ENCODE results near the gene DNAJC16. TPM values are rescaled to one million over a fixed set of nuclear protein-coding genes. Genes with fewer than 3 reads are reported as not detected.
"Not testable (repeated sequence)": the region's sequence is repeated elsewhere in the genome, so short reads cannot be mapped to it uniquely, and the experiment has no call there.

DNAJC16 gene
- total and polyA plus RNA-seq, 9 donors: 10.6 to 16.5 (median 12.5) TPM

DNA sequence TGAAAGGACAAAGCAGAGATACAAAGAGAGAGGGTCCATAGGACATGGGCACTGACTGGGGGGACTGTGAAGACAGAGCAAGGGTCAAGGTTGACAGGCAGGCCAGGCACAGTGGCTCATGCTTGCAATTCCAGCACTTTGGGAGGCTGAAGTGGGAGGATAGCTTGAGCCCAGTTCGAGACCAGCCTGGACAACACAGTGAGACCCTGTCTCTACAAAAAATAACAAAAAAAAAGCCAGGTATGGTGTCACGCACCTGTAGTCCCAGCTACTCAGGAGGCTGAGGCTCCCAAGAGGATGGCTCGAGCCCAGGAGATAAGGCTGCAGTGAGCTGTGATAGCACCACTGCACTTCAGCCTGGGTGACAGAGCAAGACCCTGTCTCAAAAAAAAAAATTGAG lies 7.0 kb upstream of the DNAJC16 start:
- WGBS (ENCODE audit: insufficient coverage): 79% methylated on average over 3 of the region's 3 CpGs
- peaks cover 10% of the 10 kb centered on the region for H3K4me1 ChIP-seq (ENCODE audit: control insufficient read depth, insufficient read depth, low read length)
- H3K27me3 ChIP-seq (ENCODE audit: control insufficient read depth, insufficient read depth, low read length): no peaks in the 10 kb centered on the region
- H3K36me3 ChIP-seq (ENCODE audit: control insufficient read depth, insufficient read depth, low read length): peaks cover 18% of the 10 kb centered on the region
- H3K4me3 ChIP-seq (ENCODE audit: low read length): no peak overlapping the region
- no peak overlapping the region for H3K27ac ChIP-seq (ENCODE audit: low read length)
- no peaks in the 10 kb centered on the region for H3K9me3 ChIP-seq (replicated peaks; ENCODE audit: control insufficient read depth, low read depth, low read length)
- DNase-seq: no peak

DNA sequence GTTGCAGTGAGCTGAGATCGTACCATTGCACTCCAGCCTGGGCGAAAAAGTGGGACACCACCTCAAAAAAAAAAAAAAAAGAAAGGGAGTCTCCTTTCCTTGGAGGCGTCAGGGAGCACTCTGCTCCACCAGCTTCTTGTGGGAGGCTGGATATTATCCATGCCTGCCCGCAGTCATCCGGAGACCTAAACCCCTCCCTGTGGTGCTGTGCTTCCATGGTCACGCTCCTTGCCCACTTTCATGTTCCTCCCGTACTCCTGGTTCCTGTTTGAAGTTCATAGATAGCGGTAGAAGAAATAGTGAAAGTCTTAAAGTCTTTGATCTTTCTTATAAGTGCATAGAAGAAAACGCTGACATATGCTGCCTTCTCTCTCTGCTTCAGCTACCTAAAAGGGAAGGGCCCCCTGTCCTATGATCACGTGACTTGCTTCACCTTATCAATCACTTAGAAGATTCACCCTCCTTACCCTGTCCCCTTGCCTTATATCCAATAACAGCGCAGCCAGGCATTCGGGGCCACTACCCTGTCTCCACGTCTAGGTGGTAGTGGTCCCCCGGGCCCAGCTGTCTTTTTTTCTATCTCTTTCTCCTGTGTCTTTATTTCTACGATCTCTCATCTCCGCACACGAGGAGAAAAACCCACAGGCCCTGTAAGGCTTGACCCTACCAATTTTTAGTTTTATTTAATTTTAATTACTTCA lies 5.3 kb upstream of the DNAJC16 start:
- Histone ChIP-seq H3K36me3 (ENCODE audit: control insufficient read depth, insufficient read depth, low read length) (peaks cover 16% of the 10 kb centered on the region), H3K4me1 (ENCODE audit: control insufficient read depth, insufficient read depth, low read length) (peaks cover 21% of the 10 kb centered on the region)
- WGBS (ENCODE audit: insufficient coverage): 92% methylated on average over 10 of the region's 17 CpGs
- not testable (repeated sequence) for H3K9me3 ChIP-seq (replicated peaks; ENCODE audit: control insufficient read depth, low read depth, low read length); H3K27ac ChIP-seq (ENCODE audit: low read length); DNase-seq; H3K27me3 ChIP-seq (ENCODE audit: control insufficient read depth, insufficient read depth, low read length); H3K4me3 ChIP-seq (ENCODE audit: low read length)

GRCh38 chr1:15522551-15522950 lies 4.1 kb upstream of the DNAJC16 start:
- no peaks in the 10 kb centered on the region for H3K27me3 ChIP-seq (ENCODE audit: control insufficient read depth, insufficient read depth, low read length)
- peaks cover 21% of the 10 kb centered on the region for H3K4me1 ChIP-seq (ENCODE audit: control insufficient read depth, insufficient read depth, low read length)
- H3K9me3 ChIP-seq (replicated peaks; ENCODE audit: control insufficient read depth, low read depth, low read length): no peaks in the 10 kb centered on the region
- H3K27ac ChIP-seq (ENCODE audit: low read length): no peak overlapping the region
- DNase-seq: peak; percentile 23
- H3K4me3 ChIP-seq (ENCODE audit: low read length): no peak overlapping the region
- H3K36me3 ChIP-seq (ENCODE audit: control insufficient read depth, insufficient read depth, low read length): peaks cover 4% of the 10 kb centered on the region
- WGBS (ENCODE audit: insufficient coverage): 100% methylated on average over 3 of the region's 4 CpGs

DNA sequence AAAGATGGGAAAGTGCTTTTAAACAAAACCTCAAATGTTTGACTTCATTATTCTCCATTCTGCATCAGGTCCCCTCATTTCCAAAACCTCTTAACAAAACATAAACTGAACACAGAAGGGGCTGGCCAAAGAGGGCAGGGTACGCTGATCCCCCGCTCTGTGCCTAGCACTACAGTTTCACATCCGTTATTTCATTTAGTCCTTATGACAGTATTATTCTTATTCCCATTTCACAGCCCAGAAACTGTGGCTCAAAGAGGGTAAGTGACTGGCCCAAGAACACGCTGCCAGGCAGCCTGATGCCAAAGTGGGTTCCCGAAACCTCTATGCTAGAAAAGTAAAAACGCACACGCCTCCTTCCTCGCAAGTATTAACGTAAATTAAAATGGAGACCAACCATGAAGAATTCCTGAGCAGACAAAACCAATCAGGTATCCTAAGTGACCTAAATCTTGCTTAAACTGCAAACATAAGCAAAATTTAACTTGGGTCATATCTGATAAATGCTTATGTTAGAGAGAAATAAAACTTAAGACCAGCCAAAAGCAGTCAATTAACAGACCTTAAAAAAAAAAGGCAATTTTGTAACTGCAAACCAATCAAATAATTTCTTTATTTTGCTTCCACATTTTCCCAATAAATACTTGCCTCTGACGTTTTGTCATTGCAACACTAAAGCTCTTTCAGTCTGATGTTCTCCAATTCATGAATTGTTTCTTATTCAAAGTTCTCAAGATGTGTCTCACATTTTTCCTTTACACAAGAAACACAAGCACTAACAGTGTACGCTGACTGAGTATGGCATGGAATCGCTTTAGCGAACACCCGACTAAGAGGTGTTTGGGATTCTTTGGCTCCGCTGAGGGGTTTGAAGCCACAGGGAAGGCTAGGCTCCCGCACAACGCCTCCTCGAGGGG lies 3.3 kb upstream of the DNAJC16 start:
- 44% methylated on average over 10 of the region's 18 CpGs for WGBS (ENCODE audit: insufficient coverage)
- peaks cover 21% of the 10 kb centered on the region for H3K4me1 ChIP-seq (ENCODE audit: control insufficient read depth, insufficient read depth, low read length)
- no peaks in the 10 kb centered on the region for H3K9me3 ChIP-seq (replicated peaks; ENCODE audit: control insufficient read depth, low read depth, low read length)
- H3K36me3 ChIP-seq (ENCODE audit: control insufficient read depth, insufficient read depth, low read length): no peaks in the 10 kb centered on the region
- no peaks in the 10 kb centered on the region for H3K27me3 ChIP-seq (ENCODE audit: control insufficient read depth, insufficient read depth, low read length)
- DNase-seq: peak; percentile 40
- peak overlapping the region; percentile 63 for H3K4me3 ChIP-seq (ENCODE audit: low read length)
- H3K27ac ChIP-seq (ENCODE audit: low read length): peak overlapping the region; percentile 92

DNA sequence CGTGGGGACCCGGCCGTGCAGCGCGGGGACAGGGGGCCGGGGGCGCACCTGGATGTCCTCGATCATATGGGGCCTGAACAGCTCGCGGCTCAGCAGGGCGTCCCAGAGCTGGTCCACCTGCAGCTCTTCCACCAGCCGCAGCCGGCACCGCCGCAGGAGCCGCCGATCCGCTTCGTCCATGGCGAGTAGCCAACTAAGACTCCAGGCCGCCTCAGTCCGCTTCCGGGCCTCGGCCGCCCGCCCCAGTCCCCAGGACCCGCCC lies 2.7 kb upstream of the DNAJC16 start, which contains the start of gene CASP9:
CASP9 (minus strand) TSS at position 195 of the 262 bp plus-strand sequence; CDS start at position 180, 15 bp downstream.
- no peaks in the 10 kb centered on the region for H3K9me3 ChIP-seq (replicated peaks; ENCODE audit: control insufficient read depth, low read depth, low read length)

DNA sequence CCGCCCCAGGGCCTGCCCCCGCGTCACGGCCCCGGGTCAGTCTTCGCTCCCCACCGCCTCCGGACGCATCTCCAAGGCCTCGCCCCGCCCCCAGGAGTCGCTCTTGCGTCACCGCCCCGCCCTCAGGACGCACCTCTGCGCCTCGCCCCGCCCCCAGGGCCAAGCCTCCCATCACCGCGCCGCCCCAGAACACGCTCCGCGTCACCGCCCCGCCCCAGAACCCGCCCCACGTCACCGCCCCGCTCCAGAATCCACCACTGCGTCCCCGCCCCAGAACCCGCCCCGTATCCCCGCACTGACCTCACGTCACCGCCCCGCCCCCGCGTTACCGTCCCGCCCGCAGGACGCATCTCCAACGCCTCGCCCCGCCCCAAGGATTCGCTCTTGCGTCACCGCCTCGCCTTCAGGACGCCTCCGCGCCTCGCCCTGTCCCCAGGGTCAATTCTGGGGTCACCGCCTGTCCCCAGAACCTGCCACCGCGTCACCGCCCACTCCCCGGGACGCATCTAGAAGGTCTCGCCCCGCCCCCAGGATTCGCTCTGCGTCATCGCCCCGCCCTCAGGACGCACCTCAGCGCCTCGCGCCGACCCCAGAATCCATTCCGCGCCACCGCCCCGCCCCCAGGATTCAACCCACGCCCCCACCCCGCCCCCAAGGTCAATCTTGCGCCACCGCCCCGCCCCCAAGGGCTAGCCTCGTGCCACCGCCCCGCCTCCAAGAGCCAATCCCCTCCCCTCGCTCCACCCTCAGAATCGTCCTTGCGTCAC lies 2.2 kb upstream of the DNAJC16 start:
- Histone ChIP-seq H3K9me3 (replicated peaks; ENCODE audit: control insufficient read depth, low read depth, low read length) (no peaks in the 10 kb centered on the region), H3K4me1 (ENCODE audit: control insufficient read depth, insufficient read depth, low read length) (peaks cover 21% of the 10 kb centered on the region), H3K27me3 (ENCODE audit: control insufficient read depth, insufficient read depth, low read length) (no peaks in the 10 kb centered on the region), H3K4me3 (ENCODE audit: low read length) (peak overlapping the region; percentile 71), H3K36me3 (ENCODE audit: control insufficient read depth, insufficient read depth, low read length) (peaks cover 2% of the 10 kb centered on the region), H3K27ac (ENCODE audit: low read length) (peak overlapping the region; percentile 100)
- 0% methylated on average over 64 of the region's 88 CpGs for WGBS (ENCODE audit: insufficient coverage)
- DNase-seq: peak; percentile 99

More for the DNA sequence above, 2.7 kb upstream of the DNAJC16 start, which contains the start of gene CASP9:
- no peaks in the 10 kb centered on the region for H3K27me3 ChIP-seq (ENCODE audit: control insufficient read depth, insufficient read depth, low read length)
- H3K4me3 ChIP-seq (ENCODE audit: low read length): peak within 1 kb of the TSS; percentile 71
- DNase-seq: no peak
- H3K27ac ChIP-seq (ENCODE audit: low read length): peak within 1 kb of the TSS; percentile 100
- under 1% methylated on average over 27 of the region's 27 CpGs for WGBS (ENCODE audit: insufficient coverage)
- H3K36me3 ChIP-seq (ENCODE audit: control insufficient read depth, insufficient read depth, low read length): peaks cover under 1% of the 10 kb centered on the region
- H3K4me1 ChIP-seq (ENCODE audit: control insufficient read depth, insufficient read depth, low read length): peaks cover 21% of the 10 kb centered on the region

DNA sequence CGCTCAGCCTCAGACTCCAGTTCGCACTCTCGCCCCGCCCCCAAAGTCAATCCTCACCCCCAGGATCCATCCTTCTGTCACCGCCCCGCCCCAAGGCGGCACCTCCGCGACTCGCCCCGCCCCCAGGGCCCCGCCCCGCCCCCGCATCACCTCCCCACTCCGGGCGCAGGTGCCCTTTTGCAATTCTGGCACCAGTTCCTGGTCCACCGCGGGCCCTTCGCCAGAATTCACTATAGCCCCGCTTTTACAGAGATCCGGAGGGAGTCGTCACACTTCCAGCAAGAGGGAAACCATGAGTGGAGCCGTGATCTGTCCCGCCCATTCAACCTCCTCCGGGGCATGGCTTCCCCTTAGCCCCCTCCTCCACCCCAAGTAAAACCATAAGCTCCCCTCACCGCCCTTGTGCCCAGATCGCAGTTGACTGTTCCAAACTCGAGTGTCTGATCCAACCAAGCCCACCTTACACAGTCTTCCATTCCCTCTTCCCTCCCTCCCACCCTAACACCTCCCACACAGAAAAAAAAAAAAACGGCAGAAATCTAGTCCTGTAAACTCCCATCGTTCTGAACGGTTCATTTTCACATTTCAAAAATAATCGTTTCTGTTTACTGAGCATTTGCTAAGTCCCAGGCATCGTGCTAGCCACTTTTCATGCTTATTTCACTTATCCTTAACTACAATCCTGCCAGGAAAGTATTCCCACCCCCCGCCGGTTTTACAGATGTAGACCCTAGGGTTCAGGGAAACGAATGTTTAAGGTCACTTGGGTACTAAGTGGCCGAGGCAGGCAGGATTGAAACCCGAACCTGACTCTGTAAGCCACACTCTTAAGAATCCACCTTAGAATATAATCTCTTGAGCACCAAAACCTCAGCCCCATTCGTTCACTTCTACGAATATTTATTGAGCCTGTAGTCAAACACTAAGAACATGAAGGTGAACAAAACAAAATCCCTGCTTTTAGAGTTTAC lies 1.3 kb upstream of the DNAJC16 start:
- peak overlapping the region; percentile 55 for H3K4me3 ChIP-seq (ENCODE audit: low read length)
- H3K4me1 ChIP-seq (ENCODE audit: control insufficient read depth, insufficient read depth, low read length): peaks cover 21% of the 10 kb centered on the region
- DNase-seq: peak; percentile 64
- no peaks in the 10 kb centered on the region for H3K9me3 ChIP-seq (replicated peaks; ENCODE audit: control insufficient read depth, low read depth, low read length)
- no peaks in the 10 kb centered on the region for H3K27me3 ChIP-seq (ENCODE audit: control insufficient read depth, insufficient read depth, low read length)
- H3K27ac ChIP-seq (ENCODE audit: low read length): peak overlapping the region; percentile 100
- H3K36me3 ChIP-seq (ENCODE audit: control insufficient read depth, insufficient read depth, low read length): peaks cover 3% of the 10 kb centered on the region
- 0% methylated on average over 24 of the region's 40 CpGs for WGBS (ENCODE audit: insufficient coverage)

DNA sequence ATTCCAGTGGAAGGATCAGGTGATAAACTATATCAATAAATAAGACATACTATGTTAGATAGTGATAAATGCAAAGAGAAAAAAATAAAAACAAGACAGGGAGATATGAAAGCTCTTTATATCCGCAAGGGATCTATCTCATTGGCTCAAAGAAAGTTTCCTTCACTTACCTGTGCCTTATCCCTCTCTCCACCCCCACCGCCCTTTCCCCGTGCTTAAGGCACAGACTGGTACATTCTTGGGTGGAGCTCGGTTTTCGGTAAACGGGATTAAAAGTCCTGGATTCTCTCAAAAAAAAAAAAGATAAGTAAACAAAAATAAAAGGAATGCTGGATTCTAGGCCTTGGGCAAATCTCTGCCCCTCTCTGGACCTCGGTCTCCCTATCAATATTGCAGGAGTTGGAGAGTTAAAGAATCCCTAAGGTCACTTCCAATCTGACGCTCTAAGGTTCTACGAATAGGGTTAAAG lies 593 bp upstream of the DNAJC16 start:
- H3K27ac ChIP-seq (ENCODE audit: low read length): peak overlapping the region; percentile 100
- H3K36me3 ChIP-seq (ENCODE audit: control insufficient read depth, insufficient read depth, low read length): peaks cover 10% of the 10 kb centered on the region
- no peak for DNase-seq
- peak overlapping the region; percentile 91 for H3K4me3 ChIP-seq (ENCODE audit: low read length)
- H3K27me3 ChIP-seq (ENCODE audit: control insufficient read depth, insufficient read depth, low read length): no peaks in the 10 kb centered on the region
- H3K9me3 ChIP-seq (replicated peaks; ENCODE audit: control insufficient read depth, low read depth, low read length): no peaks in the 10 kb centered on the region
- 0% methylated on average over 2 of the region's 9 CpGs for WGBS (ENCODE audit: insufficient coverage)
- peaks cover 21% of the 10 kb centered on the region for H3K4me1 ChIP-seq (ENCODE audit: control insufficient read depth, insufficient read depth, low read length)

GRCh38 chr1:15531003-15531402 lies 4.4 kb downstream of the DNAJC16 start:
- H3K36me3 ChIP-seq (ENCODE audit: control insufficient read depth, insufficient read depth, low read length): peaks cover 22% of the 10 kb centered on the region
- H3K27me3 ChIP-seq (ENCODE audit: control insufficient read depth, insufficient read depth, low read length): no peaks in the 10 kb centered on the region
- DNase-seq: no peak
- H3K4me3 ChIP-seq (ENCODE audit: low read length): no peak overlapping the region
- no peaks in the 10 kb centered on the region for H3K9me3 ChIP-seq (replicated peaks; ENCODE audit: control insufficient read depth, low read depth, low read length)
- no CpG with 5 or more reads among the region's 4 CpGs for WGBS (ENCODE audit: insufficient coverage)
- H3K27ac ChIP-seq (ENCODE audit: low read length): no peak overlapping the region
- peaks cover 3% of the 10 kb centered on the region for H3K4me1 ChIP-seq (ENCODE audit: control insufficient read depth, insufficient read depth, low read length)

All from muscle of leg (tissue), 11 donors.